Subcutaneous preadipocyte (primary cell): ENCODE results near the gene CD3G. TPM values are rescaled to one million over a fixed set of nuclear protein-coding genes. Genes with fewer than 3 reads are reported as not detected.

Source experiments
- small RNA-seq: library from RNA; depleted of rRNA; stranded (forward); fragments of <200 nt; gene quantifications from one replicate; pipeline ENCODE3, GENCODE V24; 2012
- total RNA-seq: library from RNA; depleted of rRNA; stranded (reverse); fragments of >200 nt; gene quantifications from 2 replicates; pipeline ENCODE4 v1.2.3, GENCODE V29; 2012

CD3G gene
- not detected in 2 replicates for total RNA-seq

GRCh38 chr11:118343981-118344515 lies at the start of gene CD3G:
Gene CD3G (plus strand): TSS chr11:118344344. CDS start chr11:118344424, 80 bp downstream.

DNA sequence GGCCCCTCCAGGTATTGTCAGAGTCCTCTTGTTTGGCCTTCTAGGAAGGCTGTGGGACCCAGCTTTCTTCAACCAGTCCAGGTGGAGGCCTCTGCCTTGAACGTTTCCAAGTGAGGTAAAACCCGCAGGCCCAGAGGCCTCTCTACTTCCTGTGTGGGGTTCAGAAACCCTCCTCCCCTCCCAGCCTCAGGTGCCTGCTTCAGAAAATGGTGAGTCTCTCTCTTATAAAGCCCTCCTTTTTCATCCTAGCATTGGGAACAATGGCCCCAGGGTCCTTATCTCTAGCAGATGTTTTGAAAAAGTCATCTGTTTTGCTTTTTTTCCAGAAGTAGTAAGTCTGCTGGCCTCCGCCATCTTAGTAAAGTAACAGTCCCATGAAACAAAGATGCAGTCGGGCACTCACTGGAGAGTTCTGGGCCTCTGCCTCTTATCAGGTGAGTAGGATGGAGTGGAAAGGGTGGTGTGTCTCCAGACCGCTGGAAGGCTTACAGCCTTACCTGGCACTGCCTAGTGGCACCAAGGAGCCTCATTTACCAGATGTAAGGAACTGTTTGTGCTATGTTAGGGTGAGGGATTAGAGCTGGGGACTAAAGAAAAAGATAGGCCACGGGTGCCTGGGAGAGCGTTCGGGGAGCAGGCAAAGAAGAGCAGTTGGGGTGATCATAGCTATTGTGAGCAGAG lies 39.4 kb upstream of the CD3G start, which contains the start of gene CD3E:
TSS of gene CD3E (plus strand) at position 163 of the 681 bp plus-strand sequence. CDS start at position 386, 223 bp downstream.

DNA sequence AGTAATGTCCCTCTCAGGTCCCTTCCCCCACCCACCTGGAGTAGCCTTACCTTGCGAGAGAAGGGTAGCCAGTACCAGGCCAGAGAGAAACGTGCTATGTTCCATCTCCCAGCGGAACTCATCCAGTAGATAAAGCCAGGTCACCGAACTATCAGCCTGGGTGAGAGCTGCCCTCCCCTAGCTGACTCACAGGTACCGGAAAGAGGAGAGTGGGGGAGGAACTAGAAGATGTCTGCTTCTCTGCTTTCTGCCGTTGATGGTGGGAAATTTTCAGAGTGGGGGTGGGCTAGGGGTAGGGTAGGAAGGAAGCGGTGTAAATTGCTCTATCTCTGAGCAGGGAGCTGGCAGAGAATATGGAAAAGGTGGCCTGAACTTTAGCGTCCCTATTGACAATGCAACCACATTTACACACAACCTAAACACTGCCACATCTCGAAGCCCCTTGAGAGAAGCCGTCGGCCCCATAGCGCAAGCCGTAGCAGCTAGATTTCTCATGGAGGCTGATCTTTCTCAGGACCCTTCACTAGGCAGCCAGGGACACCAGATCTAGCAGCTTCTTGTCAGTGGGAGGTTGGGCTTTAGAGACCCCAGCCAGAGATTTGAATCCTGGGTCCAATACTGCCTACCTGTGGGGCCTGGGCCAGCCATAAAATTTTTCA lies 1.5 kb upstream of the CD3G start, which contains the start of gene CD3D:
TSS of gene CD3D (minus strand) at position 203 of the 659 bp plus-strand sequence. CDS start at position 105, 98 bp downstream.

GRCh38 chr11:118359295-118359958 lies 15.3 kb downstream of the CD3G start, which contains the start of gene UBE4A:
Gene UBE4A (plus strand): TSS chr11:118359600. CDS start chr11:118365081, 5,481 bp downstream.

DNA sequence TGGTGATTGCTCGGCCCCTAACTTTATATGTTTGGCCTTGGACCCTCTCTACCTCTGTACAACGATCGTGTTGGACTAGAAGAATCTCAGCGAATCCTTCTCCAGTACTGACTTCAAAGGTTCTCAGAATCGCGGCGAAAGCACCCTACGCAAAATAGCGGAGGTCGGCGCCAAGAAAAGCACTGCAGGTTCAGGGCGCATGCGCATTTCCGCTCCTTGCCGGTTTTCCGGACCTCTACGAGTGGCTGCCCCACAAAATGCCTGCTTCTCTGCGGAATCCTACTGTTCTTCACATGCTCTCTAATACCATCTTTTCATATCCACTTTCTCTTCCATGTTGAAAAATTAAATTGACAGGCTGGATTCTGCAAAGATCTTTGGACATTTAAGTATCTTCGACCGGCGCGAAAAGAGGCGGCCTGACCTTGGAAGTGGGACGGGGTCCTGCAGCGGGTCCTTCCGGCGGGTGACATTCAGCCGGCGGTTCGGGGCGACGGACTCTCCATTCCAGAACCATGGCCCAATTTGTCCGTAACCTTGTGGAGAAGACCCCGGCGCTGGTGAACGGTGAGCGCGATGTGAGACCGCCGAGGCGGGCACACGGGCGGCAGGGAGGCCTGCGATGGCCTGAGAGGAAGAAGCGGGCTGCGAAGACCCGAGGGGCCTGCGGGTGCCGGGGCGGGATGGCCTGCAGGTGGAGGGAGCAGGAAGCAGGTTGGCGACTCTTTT lies 57.2 kb downstream of the CD3G start, which contains the start of gene ATP5MG:
TSS of gene ATP5MG (plus strand) at position 456 of the 729 bp plus-strand sequence. CDS start at position 516, 60 bp downstream.

Small RNA genes lying within 50 kb of the gene (small RNA-seq; reads per million reads assigned to genes)
- not detected for gene AP001582.1

Other genes with a start within 250 kb of the CD3G start
- not detected in 2 replicates for gene SCN4B, start 191.5 kb upstream of the CD3G start, total RNA-seq
- gene SCN2B, start 167.7 kb upstream of the CD3G start, total RNA-seq: under 0.01 TPM in 1 of 2 replicates, not detected in the other
- not detected in 2 replicates for gene JAML, start 119.3 kb upstream of the CD3G start, total RNA-seq
- gene MPZL3, start 92.0 kb upstream of the CD3G start, total RNA-seq: 0.20 and 0.37 TPM in 2 replicates
- not detected in 2 replicates for gene MPZL2, start 80.0 kb upstream of the CD3G start, total RNA-seq
- gene CD3E, start 39.6 kb upstream of the CD3G start, total RNA-seq: not detected in 2 replicates
- not detected in 2 replicates for gene CD3D, start 1.6 kb upstream of the CD3G start, total RNA-seq
- gene UBE4A, start 15.3 kb downstream of the CD3G start, total RNA-seq: 43.4 and 54.2 TPM in 2 replicates
- 26.6 and 31.6 TPM in 2 replicates for gene ATP5MG, start 57.3 kb downstream of the CD3G start, total RNA-seq
- 28.7 and 39.1 TPM in 2 replicates for gene KMT2A, start 92.1 kb downstream of the CD3G start, total RNA-seq
- 0.20 TPM in 1 of 2 replicates, not detected in the other for gene TTC36, start 183.1 kb downstream of the CD3G start, total RNA-seq
- gene TMEM25, start 186.8 kb downstream of the CD3G start, total RNA-seq: 0.73 and 1.2 TPM in 2 replicates
- gene IFT46, start 221.6 kb downstream of the CD3G start, total RNA-seq: 36.4 and 40.8 TPM in 2 replicates
- gene ARCN1, start 228.1 kb downstream of the CD3G start, total RNA-seq: 105 and 157 TPM in 2 replicates